ENCODE results near the gene C8B. TPM values are rescaled to one million over a fixed set of nuclear protein-coding genes. Genes with fewer than 3 reads are reported as not detected.

C8B gene
- total RNA-seq, 4 donors from 2014 or later = not detected

DNA sequence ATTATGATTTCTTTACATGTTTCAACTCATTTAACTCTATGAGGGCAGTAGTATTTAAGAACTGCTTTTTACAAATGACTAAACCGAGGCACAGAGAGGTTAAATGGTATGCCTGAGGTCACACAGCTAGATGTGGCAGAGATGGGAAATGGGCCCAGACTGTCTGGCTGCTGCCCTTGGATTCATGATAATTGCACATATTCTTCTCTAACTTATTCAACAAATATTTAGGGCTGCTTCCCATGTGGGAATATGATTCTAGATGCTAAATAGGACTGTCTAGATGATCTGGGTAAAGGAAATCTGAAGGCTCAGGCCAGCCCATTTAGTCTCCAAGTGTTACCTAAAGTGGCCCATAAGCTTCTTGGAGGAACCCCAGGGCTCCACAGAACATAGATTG lies 85.0 kb downstream of the C8B start:
- WGBS, 2 donors = 59 to 71% methylated on average over 1 of the region's 1 CpG
- DNase-seq (ENCODE audit: low spot score in 2 of 2) = no peak
- Histone ChIP-seq H3K9me3 (no peaks in the 10 kb centered on the region), H3K27me3 (no peaks in the 10 kb centered on the region), H3K4me1 (no peaks in the 10 kb centered on the region), H3K4me3 (no peak overlapping the region), H3K27ac (no peak overlapping the region), H3K36me3 (no peaks in the 10 kb centered on the region)
- TF ChIP-seq EP300 (IDR thresholded peaks at IDR 0.05) (no peak), POLR2A (IDR thresholded peaks at IDR 0.05) (no peak)
- TF ChIP-seq, protein P1, sequence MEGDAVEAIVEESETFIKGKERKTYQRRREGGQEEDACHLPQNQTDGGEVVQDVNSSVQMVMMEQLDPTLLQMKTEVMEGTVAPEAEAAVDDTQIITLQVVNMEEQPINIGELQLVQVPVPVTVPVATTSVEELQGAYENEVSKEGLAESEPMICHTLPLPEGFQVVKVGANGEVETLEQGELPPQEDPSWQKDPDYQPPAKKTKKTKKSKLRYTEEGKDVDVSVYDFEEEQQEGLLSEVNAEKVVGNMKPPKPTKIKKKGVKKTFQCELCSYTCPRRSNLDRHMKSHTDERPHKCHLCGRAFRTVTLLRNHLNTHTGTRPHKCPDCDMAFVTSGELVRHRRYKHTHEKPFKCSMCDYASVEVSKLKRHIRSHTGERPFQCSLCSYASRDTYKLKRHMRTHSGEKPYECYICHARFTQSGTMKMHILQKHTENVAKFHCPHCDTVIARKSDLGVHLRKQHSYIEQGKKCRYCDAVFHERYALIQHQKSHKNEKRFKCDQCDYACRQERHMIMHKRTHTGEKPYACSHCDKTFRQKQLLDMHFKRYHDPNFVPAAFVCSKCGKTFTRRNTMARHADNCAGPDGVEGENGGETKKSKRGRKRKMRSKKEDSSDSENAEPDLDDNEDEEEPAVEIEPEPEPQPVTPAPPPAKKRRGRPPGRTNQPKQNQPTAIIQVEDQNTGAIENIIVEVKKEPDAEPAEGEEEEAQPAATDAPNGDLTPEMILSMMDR (IDR thresholded peaks at IDR 0.05) = no peak

Other genes starting within 250 kb of the C8B start
- gene FYB2, start 146.6 kb downstream of the C8B start, total RNA-seq = not detected
- not detected for gene C8A, start 111.2 kb downstream of the C8B start, total RNA-seq

Data from tibial nerve (tissue), 4 donors.